Stomach smooth muscle (tissue), 2 donors: ENCODE measurements around the gene FIP1L1.
A peak's percentile ranks its signal among the peaks of the same experiment; 100 is the strongest.
"Not testable (repeated sequence)": the region's sequence is repeated elsewhere in the genome, so short reads cannot be mapped to it uniquely, and the experiment has no call there.

Experiments
- H3K27ac ChIP-seq: one replicate; pipeline ENCODE4 v1.7.0; 2013; ENCODE audit warnings: mild to moderate bottlenecking, low read length, inconsistent platforms
- H3K27me3 ChIP-seq, 2 donors: one replicate each; pipeline ENCODE4 v1.7.0; 2013; ENCODE audit warnings: low read length in 2 of 2; ENCODE audit not compliant: insufficient read depth in 2 of 2, control insufficient read depth in 1 of 2
- H3K36me3 ChIP-seq, 2 donors: one replicate each; pipeline ENCODE4 v1.7.0; 2013; ENCODE audit warnings: low read length in 2 of 2; ENCODE audit not compliant: control insufficient read depth in 2 of 2, insufficient read depth in 2 of 2
- H3K4me1 ChIP-seq: one replicate; pipeline ENCODE4 v1.7.0; 2013; ENCODE audit warnings: low read length; ENCODE audit not compliant: control insufficient read depth, insufficient read depth
- H3K4me3 ChIP-seq, 2 donors: one replicate each; pipeline ENCODE4 v1.7.0; 2013; ENCODE audit warnings: low read length in 2 of 2
- H3K9ac ChIP-seq, 2 donors: one replicate each; pipeline ENCODE4 v1.7.0; 2013; ENCODE audit warnings: low read length in 2 of 2, mild to moderate bottlenecking in 1 of 2
- H3K9me3 ChIP-seq, 2 donors: one replicate each; pipeline ENCODE4 v1.7.0; 2013; ENCODE audit warnings: low read length in 2 of 2; ENCODE audit not compliant: control insufficient read depth in 2 of 2
- donor health status: healthy.
- donor health status: Pancreatic carcinoma.

Gene FIP1L1

DNA sequence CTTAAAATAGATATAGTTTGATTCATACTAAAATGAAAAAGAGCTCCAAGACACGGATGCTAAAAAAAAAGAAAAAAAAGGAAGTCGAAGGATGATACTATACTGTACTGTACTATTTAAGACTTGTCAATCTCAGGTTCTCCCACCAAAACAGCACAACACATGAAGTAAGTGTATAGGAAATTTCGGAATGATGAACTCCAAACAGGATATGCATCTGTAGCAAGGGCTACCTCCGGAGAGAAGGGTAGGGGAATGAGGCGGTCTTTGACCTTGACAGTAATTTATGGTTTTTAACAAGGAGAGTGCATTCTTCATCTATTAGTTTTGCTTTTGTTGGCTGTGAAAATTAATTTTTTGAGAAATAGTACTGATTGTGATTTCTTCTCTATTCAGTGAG, 541 bp upstream of the FIP1L1 start:
- Histone ChIP-seq H3K27me3 (peaks cover 0 to 4% of the 10 kb centered on the region in 2 donors), H3K27ac (peak overlapping the region; percentile 56), H3K9me3 (no peaks in the 10 kb centered on the region), H3K36me3 (no peaks in the 10 kb centered on the region), H3K4me1 (no peaks in the 10 kb centered on the region), H3K9ac (peak overlapping the region; percentile 66 to 90), H3K4me3 (peak overlapping the region; percentile 80 to 92)

DNA sequence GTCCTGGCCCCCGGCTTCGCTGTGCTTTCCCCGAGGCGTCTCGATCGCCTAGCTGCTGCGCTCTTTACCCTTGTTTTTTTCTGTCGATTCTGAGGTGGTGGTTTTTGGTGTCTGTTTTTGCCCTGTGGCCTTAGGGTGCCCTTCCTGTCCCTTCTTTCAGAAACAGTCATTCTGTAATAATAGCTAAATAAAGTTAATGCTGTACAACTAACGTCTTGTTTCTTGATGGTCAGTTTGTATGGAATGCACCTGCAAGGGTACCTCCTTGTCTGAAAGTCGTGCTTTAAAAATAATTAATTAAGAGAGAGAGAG, 686 bp downstream of the FIP1L1 start:
- Histone ChIP-seq H3K27me3 (no peaks in the 10 kb centered on the region), H3K9me3 (no peaks in the 10 kb centered on the region), H3K4me1 (no peaks in the 10 kb centered on the region), H3K9ac (peak overlapping the region; percentile 81 to 90), H3K4me3 (peak overlapping the region; percentile 80 to 92), H3K36me3 (no peaks in the 10 kb centered on the region), H3K27ac (peak overlapping the region; percentile 56)

DNA sequence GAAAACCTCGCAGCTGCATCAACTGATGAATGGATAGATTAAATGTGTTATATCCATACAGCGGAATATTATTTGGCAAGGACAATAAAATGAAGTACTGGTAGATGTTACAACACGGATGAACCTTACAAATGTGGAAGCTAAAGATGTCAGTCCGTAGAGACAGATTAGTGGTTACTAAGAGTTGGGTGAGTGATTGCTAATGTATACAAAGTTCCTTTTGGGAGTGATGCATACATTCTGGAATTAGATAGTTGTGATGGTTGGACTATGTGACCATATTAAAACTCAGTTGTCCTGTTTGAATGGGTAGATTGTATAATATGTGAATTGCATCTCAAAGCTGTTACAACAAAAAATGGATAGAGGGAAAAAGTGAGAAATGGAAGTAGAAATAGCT, 2.8 kb downstream of the FIP1L1 start:
- no peak overlapping the region for H3K9ac ChIP-seq
- H3K27ac ChIP-seq = no peak overlapping the region
- no peaks in the 10 kb centered on the region for H3K27me3 ChIP-seq
- H3K36me3 ChIP-seq = peaks cover 0 to 3% of the 10 kb centered on the region in 2 donors
- no peak overlapping the region for H3K4me3 ChIP-seq
- H3K9me3 ChIP-seq = no peaks in the 10 kb centered on the region
- no peaks in the 10 kb centered on the region for H3K4me1 ChIP-seq

DNA sequence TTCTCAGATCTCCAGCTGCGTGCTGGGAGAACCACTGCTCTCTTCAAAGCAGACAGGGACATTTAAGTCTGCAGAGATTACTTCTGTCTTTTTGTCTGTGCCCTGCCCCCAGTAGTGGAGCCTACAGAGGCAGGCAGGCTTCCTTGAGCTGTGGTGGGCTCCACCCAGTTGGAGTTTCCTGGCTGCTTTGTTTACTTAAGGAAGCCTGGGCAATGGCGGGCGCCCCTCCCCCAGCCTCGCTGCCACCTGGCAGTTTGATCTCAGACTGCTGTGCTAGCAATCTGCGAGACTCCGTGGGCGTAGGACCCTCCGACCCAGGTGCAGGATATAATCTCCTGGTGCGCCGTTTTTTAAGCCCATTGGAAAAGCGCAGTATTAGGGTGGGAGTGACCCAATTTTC, 32.0 kb downstream of the FIP1L1 start:
- not testable (repeated sequence) for H3K9me3 ChIP-seq, H3K4me3 ChIP-seq, H3K36me3 ChIP-seq, H3K27ac ChIP-seq, H3K9ac ChIP-seq, H3K4me1 ChIP-seq, H3K27me3 ChIP-seq

DNA sequence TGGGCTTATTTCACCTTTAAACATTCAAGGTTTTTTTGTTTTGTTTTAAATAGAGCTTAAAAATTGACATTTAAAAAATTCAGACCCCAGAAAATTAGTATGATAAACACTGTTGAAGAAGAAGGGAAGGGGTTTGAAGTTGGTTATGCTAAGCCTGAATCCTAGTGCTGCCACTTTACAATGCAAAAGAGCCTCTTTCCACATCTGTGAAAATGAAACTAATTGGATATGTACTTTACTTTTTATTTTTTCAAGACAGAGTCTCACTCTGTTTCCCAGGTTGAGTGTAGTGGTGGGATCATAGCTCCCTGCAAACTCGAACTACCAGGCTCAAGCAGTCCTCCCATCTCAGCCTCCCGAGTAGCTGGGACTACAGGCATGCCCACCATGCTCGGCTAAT, 41.8 kb downstream of the FIP1L1 start:
- no peaks in the 10 kb centered on the region for H3K36me3 ChIP-seq
- H3K4me3 ChIP-seq = no peak overlapping the region
- no peak overlapping the region for H3K27ac ChIP-seq
- H3K4me1 ChIP-seq = no peaks in the 10 kb centered on the region
- H3K27me3 ChIP-seq = no peaks in the 10 kb centered on the region
- H3K9ac ChIP-seq = no peak overlapping the region
- H3K9me3 ChIP-seq = no peaks in the 10 kb centered on the region

DNA sequence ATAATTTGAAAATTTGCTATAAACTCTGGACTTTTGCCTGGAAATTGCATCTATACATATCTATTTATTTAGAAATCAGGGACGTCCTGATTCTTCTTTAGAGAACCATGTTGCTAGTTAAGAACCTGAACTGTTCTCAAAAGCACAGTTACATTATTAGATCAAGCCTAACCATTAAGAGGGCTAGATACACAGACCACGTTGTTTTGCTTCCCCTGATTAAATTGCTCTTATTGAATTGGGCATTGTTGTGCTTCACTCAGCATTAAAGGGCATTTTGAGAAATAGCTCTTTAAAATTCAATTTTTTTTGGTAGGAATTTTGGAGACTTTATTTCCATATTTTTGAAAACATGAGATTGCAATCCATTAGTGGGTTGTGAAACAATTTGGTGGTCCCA, 44.4 kb downstream of the FIP1L1 start:
- Histone ChIP-seq H3K27me3 (no peaks in the 10 kb centered on the region), H3K4me1 (no peaks in the 10 kb centered on the region), H3K27ac (no peak overlapping the region), H3K9me3 (no peaks in the 10 kb centered on the region), H3K9ac (no peak overlapping the region), H3K36me3 (no peaks in the 10 kb centered on the region), H3K4me3 (no peak overlapping the region)

DNA sequence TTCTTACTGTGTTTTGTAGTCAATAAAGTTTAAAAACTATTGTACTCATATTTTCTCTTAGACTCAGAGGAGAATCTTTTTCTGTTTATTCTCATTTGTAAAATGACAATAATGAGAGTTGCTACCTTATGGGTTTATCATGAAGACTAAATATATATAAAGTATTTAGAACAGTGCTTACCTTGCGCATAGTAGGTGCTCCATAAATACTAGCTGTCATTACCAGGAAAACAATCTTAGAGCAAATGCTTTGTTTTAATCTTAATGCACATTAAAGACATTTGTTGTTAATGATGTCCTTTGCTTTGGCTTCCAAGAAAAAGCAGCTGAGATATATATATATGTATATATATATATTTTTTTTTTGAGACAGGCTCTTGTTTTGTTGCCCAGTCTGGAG, 44.9 kb downstream of the FIP1L1 start:
- no peaks in the 10 kb centered on the region for H3K36me3 ChIP-seq
- no peaks in the 10 kb centered on the region for H3K9me3 ChIP-seq
- H3K4me3 ChIP-seq = no peak overlapping the region
- H3K27ac ChIP-seq = no peak overlapping the region
- no peak overlapping the region for H3K9ac ChIP-seq
- H3K27me3 ChIP-seq = no peaks in the 10 kb centered on the region
- no peaks in the 10 kb centered on the region for H3K4me1 ChIP-seq

DNA sequence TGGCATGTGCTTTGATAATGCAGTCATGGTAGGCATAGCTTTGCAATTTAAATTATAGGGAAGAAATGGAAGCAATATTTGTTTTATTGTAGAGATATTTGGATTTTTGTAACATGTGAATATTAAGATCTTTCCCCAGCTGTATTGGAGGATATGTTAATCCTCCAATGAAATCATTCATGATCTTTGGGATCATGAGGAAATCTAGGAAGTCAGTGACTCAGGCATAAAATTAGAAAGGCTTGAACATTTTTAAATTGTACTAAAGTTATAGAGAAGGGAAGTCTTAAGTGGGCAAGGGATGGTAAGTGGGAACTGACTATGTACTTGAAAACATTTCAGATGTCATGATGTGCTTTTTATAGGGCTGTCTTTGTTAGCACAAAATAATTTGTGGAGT, 46.8 kb downstream of the FIP1L1 start:
- Histone ChIP-seq H3K9ac (no peak overlapping the region), H3K9me3 (no peaks in the 10 kb centered on the region), H3K4me1 (no peaks in the 10 kb centered on the region)

DNA sequence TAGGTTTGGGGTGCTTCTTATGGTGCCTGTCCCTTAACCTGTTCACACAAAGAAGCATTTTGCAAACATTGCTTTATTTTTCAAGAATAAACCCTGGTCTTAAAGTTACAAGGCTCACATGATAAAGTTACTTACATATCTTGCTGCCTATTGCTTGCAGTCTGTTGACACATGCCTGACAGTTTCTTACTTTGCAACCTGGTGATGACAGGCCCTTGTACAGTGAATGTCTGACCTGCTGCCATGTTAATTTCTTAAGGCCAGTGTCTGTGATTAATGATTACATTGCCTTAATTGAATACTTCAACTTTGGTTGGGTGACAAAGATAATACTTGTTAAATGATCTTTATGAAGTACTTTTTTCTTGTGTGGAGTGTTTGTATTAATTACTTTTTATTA, 49.9 kb downstream of the FIP1L1 start:
- Histone ChIP-seq H3K9ac (no peak overlapping the region), H3K4me1 (no peaks in the 10 kb centered on the region), H3K4me3 (no peak overlapping the region), H3K36me3 (peaks cover 6 to 9% of the 10 kb centered on the region in 2 donors), H3K27me3 (no peaks in the 10 kb centered on the region), H3K27ac (no peak overlapping the region), H3K9me3 (no peaks in the 10 kb centered on the region)

More for the DNA sequence above, 46.8 kb downstream of the FIP1L1 start:
- Histone ChIP-seq H3K4me3 (no peak overlapping the region), H3K27me3 (no peaks in the 10 kb centered on the region), H3K27ac (no peak overlapping the region), H3K36me3 (peaks cover 4 to 5% of the 10 kb centered on the region in 2 donors)

DNA sequence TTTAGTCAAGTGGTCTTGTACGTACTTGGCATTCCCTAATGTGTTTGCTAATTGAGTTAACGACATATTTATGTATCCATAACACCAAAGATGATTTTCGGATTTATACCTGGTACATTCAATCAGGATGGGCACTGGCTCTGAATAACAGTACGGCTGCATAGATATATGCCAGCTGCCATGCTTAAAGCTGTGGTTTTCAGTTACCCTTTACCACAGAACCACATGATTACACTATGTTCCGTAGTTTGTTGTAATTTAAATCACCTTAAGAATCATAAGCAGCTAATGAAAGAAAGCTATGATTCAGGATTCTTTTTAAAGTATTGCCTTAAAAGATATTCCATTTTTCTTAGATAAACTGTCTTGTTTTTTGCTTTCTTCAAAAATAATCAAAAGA, 53.6 kb downstream of the FIP1L1 start:
- Histone ChIP-seq H3K9ac (no peak overlapping the region), H3K4me1 (no peaks in the 10 kb centered on the region), H3K4me3 (no peak overlapping the region), H3K9me3 (no peaks in the 10 kb centered on the region), H3K27ac (no peak overlapping the region), H3K27me3 (no peaks in the 10 kb centered on the region), H3K36me3 (peaks cover 6 to 9% of the 10 kb centered on the region in 2 donors)

DNA sequence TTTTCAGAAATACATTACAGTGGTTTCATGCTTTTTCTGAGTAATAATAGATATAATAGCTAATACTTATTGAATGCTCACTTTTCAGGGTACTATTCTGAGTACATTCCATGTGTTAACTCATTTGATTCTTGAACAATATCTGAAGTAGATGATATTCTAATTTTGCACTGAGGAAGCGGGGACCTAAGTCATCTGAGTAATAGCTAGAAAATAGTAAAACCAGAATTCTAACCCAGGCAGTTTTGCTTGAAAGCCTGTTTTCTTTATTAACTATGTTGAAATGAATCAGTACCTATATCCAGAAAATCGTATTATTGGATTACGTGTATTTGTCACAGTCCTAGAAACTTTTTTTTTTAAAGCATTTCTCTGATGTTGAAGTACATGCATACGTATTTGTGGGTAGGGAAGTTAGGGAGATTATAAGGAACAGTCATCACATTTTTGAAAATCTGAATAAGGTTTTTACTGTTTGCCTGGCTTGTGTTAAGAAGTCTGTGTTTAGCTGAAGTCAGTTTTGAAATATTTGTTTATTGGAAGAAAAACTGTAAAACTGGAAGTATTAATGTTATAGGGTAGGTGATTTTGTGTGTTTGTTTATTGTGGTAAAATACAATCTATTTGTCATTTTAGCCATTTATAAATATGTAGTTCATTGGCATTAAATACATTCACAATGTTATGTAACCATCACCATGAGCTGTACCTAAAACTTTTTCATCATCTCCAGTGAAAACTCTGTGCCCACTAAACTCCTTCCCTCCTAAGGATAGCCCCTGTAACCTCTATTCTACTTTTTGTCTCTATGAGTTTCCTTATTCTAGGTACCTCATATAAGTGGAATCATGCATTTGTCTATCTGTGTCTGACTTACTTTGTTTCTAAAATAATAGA, 55.3 kb downstream of the FIP1L1 start:
- Histone ChIP-seq H3K4me3 (no peak overlapping the region), H3K4me1 (no peaks in the 10 kb centered on the region), H3K27me3 (no peaks in the 10 kb centered on the region), H3K9ac (no peak overlapping the region), H3K9me3 (no peaks in the 10 kb centered on the region), H3K36me3 (peaks cover 6 to 9% of the 10 kb centered on the region in 2 donors), H3K27ac (no peak overlapping the region)
